Measurements from ENCODE around the gene GPATCH3. TPM values are rescaled to one million over a fixed set of nuclear protein-coding genes. Genes with fewer than 3 reads are reported as not detected.
"Not testable (repeated sequence)": the region's sequence is repeated elsewhere in the genome, so short reads cannot be mapped to it uniquely, and the experiment has no call there.

The GPATCH3 gene
- total RNA-seq, 5 donors from 2014 or later (not counting 1 experiment from before 2014, with no cell fraction given), result 23.6 to 28.6 (median 27.6) TPM

GRCh38 chr1:26879793-26880192, 20.5 kb downstream of the GPATCH3 start:
- no peak for ATAC-seq (replicated peaks in 1 of 4)
- Histone ChIP-seq H3K27ac (ENCODE audit: low read length) (no peak overlapping the region), H3K4me3 (ENCODE audit: control insufficient read depth in 1 of 2, extremely low read depth in 1 of 2, low read length in 1 of 2) (no peak overlapping the region), H3K9me3 (no peaks in the 10 kb centered on the region), H3K27me3 (replicated peaks in 1 of 2; ENCODE audit: control insufficient read depth in 2 of 2, extremely low read depth in 1 of 2, insufficient read depth in 2 of 2, low read length in 1 of 2) (no peaks in the 10 kb centered on the region), H3K4me1 (ENCODE audit: control insufficient read depth in 1 of 2, extremely low read depth in 1 of 2, insufficient read depth in 2 of 2, low read length in 2 of 2) (no peaks in the 10 kb centered on the region), H3K36me3 (ENCODE audit: control insufficient read depth in 2 of 2, extremely low read depth in 1 of 2, insufficient read depth in 1 of 2, low read length in 1 of 2) (peaks cover 15 to 76% of the 10 kb centered on the region in 2 donors)
- H3K4me1 Mint-ChIP-seq, result peaks cover 0 to 2% (median 0%) of the 10 kb centered on the region in 3 donors
- H3K27me3 Mint-ChIP-seq, result no peaks in the 10 kb centered on the region
- no peak overlapping the region for H3K27ac Mint-ChIP-seq
- no peak overlapping the region for H3K4me3 Mint-ChIP-seq
- DNase-seq, result no peak
- no peaks in the 10 kb centered on the region for H3K9me3 Mint-ChIP-seq
- H3K36me3 Mint-ChIP-seq, result peaks cover 39% of the 10 kb centered on the region
- WGBS (ENCODE audit: insufficient coverage), result 100% methylated on average over 1 of the region's 4 CpGs
- ChIA-PET POLR2A (interaction anchor here in 1 of 2 donors (0.7 kb wide), 1 partner anchor 47 kb away, joined by 3 read pairs; no protein-coding TSS in a partner anchor), CTCF (interaction anchor here (0.6 to 1.9 kb wide), 2 partner anchors 14 to 281 kb away, joined by 3 to 5 read pairs; no protein-coding TSS in a partner anchor)

GRCh38 chr1:26877326-26877725, 22.9 kb downstream of the GPATCH3 start:
- Mint-ChIP-seq H3K27ac (no peak overlapping the region), H3K27me3 (no peaks in the 10 kb centered on the region), H3K4me1 (peaks cover 0 to under 1% (median 0%) of the 10 kb centered on the region in 3 donors), H3K4me3 (no peak overlapping the region), H3K36me3 (peaks cover 20% of the 10 kb centered on the region), H3K9me3 (no peaks in the 10 kb centered on the region)
- Histone ChIP-seq H3K27me3 (replicated peaks in 1 of 2; ENCODE audit: control insufficient read depth in 2 of 2, extremely low read depth in 1 of 2, insufficient read depth in 2 of 2, low read length in 1 of 2) (no peaks in the 10 kb centered on the region), H3K9me3 (no peaks in the 10 kb centered on the region), H3K4me1 (ENCODE audit: control insufficient read depth in 1 of 2, extremely low read depth in 1 of 2, insufficient read depth in 2 of 2, low read length in 2 of 2) (no peaks in the 10 kb centered on the region), H3K27ac (ENCODE audit: low read length) (no peak overlapping the region), H3K36me3 (ENCODE audit: control insufficient read depth in 2 of 2, extremely low read depth in 1 of 2, insufficient read depth in 1 of 2, low read length in 1 of 2) (peaks cover 7 to 57% of the 10 kb centered on the region in 2 donors), H3K4me3 (ENCODE audit: control insufficient read depth in 1 of 2, extremely low read depth in 1 of 2, low read length in 1 of 2) (no peak overlapping the region)
- no CpG with 5 or more reads among the region's 2 CpGs for WGBS (ENCODE audit: insufficient coverage)
- DNase-seq, result no peak
- CTCF ChIA-PET, result no interaction called here
- ATAC-seq (replicated peaks in 1 of 4), result no peak
- POLR2A ChIA-PET, result no interaction called here

- H3K4me3 Mint-ChIP-seq, result no peak overlapping the region
- 100% methylated on average over 3 of the region's 4 CpGs for WGBS (ENCODE audit: insufficient coverage)
Measured at GRCh38 chr1:26874896-26875295, 25.4 kb downstream of the GPATCH3 start.

GRCh38 chr1:26873097-26873496, 27.2 kb downstream of the GPATCH3 start:
- not testable (repeated sequence) for DNase-seq; H3K9me3 ChIP-seq; H3K27ac ChIP-seq (ENCODE audit: low read length); H3K36me3 Mint-ChIP-seq; H3K4me1 Mint-ChIP-seq; H3K27me3 ChIP-seq (replicated peaks in 1 of 2; ENCODE audit: control insufficient read depth in 2 of 2, extremely low read depth in 1 of 2, insufficient read depth in 2 of 2, low read length in 1 of 2); H3K4me1 ChIP-seq (ENCODE audit: control insufficient read depth in 1 of 2, extremely low read depth in 1 of 2, insufficient read depth in 2 of 2, low read length in 2 of 2); H3K4me3 Mint-ChIP-seq; ATAC-seq (replicated peaks in 1 of 4); H3K4me3 ChIP-seq (ENCODE audit: control insufficient read depth in 1 of 2, extremely low read depth in 1 of 2, low read length in 1 of 2); H3K27me3 Mint-ChIP-seq; H3K27ac Mint-ChIP-seq; H3K9me3 Mint-ChIP-seq
- H3K36me3 ChIP-seq (ENCODE audit: control insufficient read depth in 2 of 2, extremely low read depth in 1 of 2, insufficient read depth in 1 of 2, low read length in 1 of 2), result peaks cover 7 to 23% of the 10 kb centered on the region in 2 donors
- WGBS (ENCODE audit: insufficient coverage), result no CpG with 5 or more reads among the region's 2 CpGs
- ChIA-PET POLR2A (interaction anchor here in 1 of 2 donors (0.6 kb wide), 1 partner anchor 53 kb away, joined by 3 read pairs; no protein-coding TSS in a partner anchor), CTCF (interaction anchor here (0.6 to 1.0 kb wide), 5 partner anchors 38 to 744 kb away, joined by 3 to 7 read pairs (median 3); no protein-coding TSS in a partner anchor)

More at GRCh38 chr1:26874896-26875295, 25.4 kb downstream of the GPATCH3 start:
- Mint-ChIP-seq H3K27me3 (no peaks in the 10 kb centered on the region), H3K4me1 (no peaks in the 10 kb centered on the region), H3K27ac (peak overlapping the region in 1 of 2 donors; percentile 66), H3K9me3 (no peaks in the 10 kb centered on the region), H3K36me3 (peaks cover 13% of the 10 kb centered on the region)
- ATAC-seq (replicated peaks in 1 of 4) (no peak), DNase-seq (no peak)
- Histone ChIP-seq H3K27ac (ENCODE audit: low read length) (no peak overlapping the region), H3K4me3 (ENCODE audit: control insufficient read depth in 1 of 2, extremely low read depth in 1 of 2, low read length in 1 of 2) (no peak overlapping the region), H3K27me3 (replicated peaks in 1 of 2; ENCODE audit: control insufficient read depth in 2 of 2, extremely low read depth in 1 of 2, insufficient read depth in 2 of 2, low read length in 1 of 2) (no peaks in the 10 kb centered on the region), H3K9me3 (no peaks in the 10 kb centered on the region), H3K4me1 (ENCODE audit: control insufficient read depth in 1 of 2, extremely low read depth in 1 of 2, insufficient read depth in 2 of 2, low read length in 2 of 2) (no peaks in the 10 kb centered on the region), H3K36me3 (ENCODE audit: control insufficient read depth in 2 of 2, extremely low read depth in 1 of 2, insufficient read depth in 1 of 2, low read length in 1 of 2) (peaks cover 7 to 36% of the 10 kb centered on the region in 2 donors)
- CTCF ChIA-PET, result no interaction called here
- POLR2A ChIA-PET, result interaction anchor here in 1 of 2 donors (0.5 kb wide), 1 partner anchor 21 kb away, joined by 4 read pairs; no protein-coding TSS in a partner anchor

- WGBS (ENCODE audit: insufficient coverage), result under 1% methylated on average over 60 of the region's 75 CpGs
- ChIA-PET POLR2A (interaction anchor here in 1 of 2 donors (0.6 to 1.4 kb wide), 5 partner anchors 31 to 378 kb away, joined by 3 to 5 read pairs (median 4); partner anchors contain the start of gene GPATCH3), CTCF (interaction anchor here (0.5 to 2.4 kb wide), 15 partner anchors 12 to 1044 kb away, joined by 3 to 21 read pairs (median 5); partner anchors contain the start of gene GPN2 (in 1 of the 2))
- no peaks in the 10 kb centered on the region for H3K9me3 Mint-ChIP-seq
- H3K4me3 ChIP-seq (ENCODE audit: control insufficient read depth in 1 of 2, extremely low read depth in 1 of 2, low read length in 1 of 2), result peak overlapping the region; percentile 92 to 99
- no peaks in the 10 kb centered on the region for H3K36me3 Mint-ChIP-seq
- H3K9me3 ChIP-seq, result no peaks in the 10 kb centered on the region
- peaks cover 0 to 2% of the 10 kb centered on the region in 2 experiments for H3K27me3 ChIP-seq (replicated peaks in 1 of 2; ENCODE audit: control insufficient read depth in 2 of 2, extremely low read depth in 1 of 2, insufficient read depth in 2 of 2, low read length in 1 of 2)
- DNase-seq (peak; percentile 82 to 96 (median 90)), ATAC-seq (replicated peaks in 1 of 4) (peak; percentile 94 to 96 (median 94))
- peak overlapping the region; percentile 88 to 93 for H3K27ac Mint-ChIP-seq
- peaks cover 17 to 31% (median 23%) of the 10 kb centered on the region in 3 donors for H3K4me1 Mint-ChIP-seq
- peak overlapping the region; percentile 72 for H3K27ac ChIP-seq (ENCODE audit: low read length)
- no peaks in the 10 kb centered on the region for H3K27me3 Mint-ChIP-seq
- H3K4me1 ChIP-seq (ENCODE audit: control insufficient read depth in 1 of 2, extremely low read depth in 1 of 2, insufficient read depth in 2 of 2, low read length in 2 of 2), result peaks cover 3 to 32% of the 10 kb centered on the region in 2 experiments
- H3K36me3 ChIP-seq (ENCODE audit: control insufficient read depth in 2 of 2, extremely low read depth in 1 of 2, insufficient read depth in 1 of 2, low read length in 1 of 2), result no peaks in the 10 kb centered on the region
- H3K4me3 Mint-ChIP-seq, result peak overlapping the region; percentile 87 to 95 (median 88)
Measured at GRCh38 chr1:26864610-26865480, 35.4 kb downstream of the GPATCH3 start.

- no peak overlapping the region for H3K4me3 ChIP-seq (ENCODE audit: control insufficient read depth in 1 of 2, extremely low read depth in 1 of 2, low read length in 1 of 2)
- DNase-seq, result no peak
- Mint-ChIP-seq H3K9me3 (no peaks in the 10 kb centered on the region), H3K4me3 (peak overlapping the region; percentile 87 to 95 (median 88)), H3K4me1 (peaks cover 17 to 31% (median 23%) of the 10 kb centered on the region in 3 donors), H3K27me3 (no peaks in the 10 kb centered on the region), H3K27ac (peak overlapping the region; percentile 88 to 93), H3K36me3 (no peaks in the 10 kb centered on the region)
- H3K27me3 ChIP-seq (replicated peaks in 1 of 2; ENCODE audit: control insufficient read depth in 2 of 2, extremely low read depth in 1 of 2, insufficient read depth in 2 of 2, low read length in 1 of 2), result peaks cover 0 to 2% of the 10 kb centered on the region in 2 experiments
- 88% methylated on average over 9 of the region's 20 CpGs for WGBS (ENCODE audit: insufficient coverage)
- ChIA-PET CTCF (interaction anchor here (0.6 to 1.4 kb wide), 2 partner anchors 59 to 74 kb away, joined by 5 read pairs; no protein-coding TSS in a partner anchor), POLR2A (no interaction called here)
- H3K4me1 ChIP-seq (ENCODE audit: control insufficient read depth in 1 of 2, extremely low read depth in 1 of 2, insufficient read depth in 2 of 2, low read length in 2 of 2), result peaks cover 3 to 32% of the 10 kb centered on the region in 2 experiments
- no peaks in the 10 kb centered on the region for H3K9me3 ChIP-seq
- ATAC-seq (replicated peaks in 1 of 4), result no peak
- peaks cover 0 to 3% of the 10 kb centered on the region in 2 donors for H3K36me3 ChIP-seq (ENCODE audit: control insufficient read depth in 2 of 2, extremely low read depth in 1 of 2, insufficient read depth in 1 of 2, low read length in 1 of 2)
- H3K27ac ChIP-seq (ENCODE audit: low read length), result no peak overlapping the region
Measured at GRCh38 chr1:26863685-26864077, 36.6 kb downstream of the GPATCH3 start.
